Bronchial epithelial cell (primary cell): ENCODE results near the gene MAMDC2. TPM values are rescaled to one million over a fixed set of nuclear protein-coding genes. Genes with fewer than 3 reads are reported as not detected.
A peak's percentile ranks its signal among the peaks of the same experiment; 100 is the strongest.

Source experiments
- DNase-seq: peaks from one replicate; pipeline ENCODE4 v3.0.0-alpha.2; 2010; ENCODE audit warnings: low read depth
- FAIRE-seq: peaks from 2 replicates; lab custom pipeline; 2011; peaks lifted over from hg19 to GRCh38; lab: Jason Lieb, UNC
- H3K27me3 ChIP-seq: 2 replicates; pipeline ENCODE4 v1.5.1; 2011; ENCODE audit warnings: low read length; ENCODE audit not compliant: control insufficient read depth, insufficient read depth
- H3K36me3 ChIP-seq: 2 replicates; pipeline ENCODE4 v1.5.1; 2011; ENCODE audit warnings: low read length; ENCODE audit not compliant: control insufficient read depth, insufficient read depth
- H3K4me3 ChIP-seq: 2 replicates; pipeline ENCODE4 v1.5.1; 2011; ENCODE audit warnings: mild to moderate bottlenecking, low read depth, low read length, control low read depth
- CTCF ChIP-seq: IDR thresholded peaks from 2 replicates; pipeline ENCODE4 v1.5.1; 2011; ENCODE audit warnings: mild to moderate bottlenecking, moderate library complexity, low read length, control low read depth, inconsistent platforms; ENCODE audit not compliant: insufficient read depth, severe bottlenecking
- total RNA-seq: library from RNA; depleted of rRNA; stranded (reverse); fragments of >200 nt; gene quantifications from 2 replicates; pipeline ENCODE4 v1.2.1, GENCODE V29; 2014

The MAMDC2 gene
- total RNA-seq, 1 donor from 2014 or later = 0.53 TPM

GRCh38 chr9:70003901-70004714 lies 39.5 kb upstream of the MAMDC2 start:
- Histone ChIP-seq H3K27me3 (no peaks in the 10 kb centered on the region), H3K36me3 (no peaks in the 10 kb centered on the region), H3K4me3 (no peak overlapping the region)
- FAIRE-seq (no peak), DNase-seq (no peak)
- TF ChIP-seq CTCF = no peak

- no peak for TF ChIP-seq CTCF
- Histone ChIP-seq H3K4me3 (no peak overlapping the region), H3K36me3 (no peaks in the 10 kb centered on the region), H3K27me3 (no peaks in the 10 kb centered on the region)
- no peak for FAIRE-seq
- DNase-seq = no peak
Measured at GRCh38 chr9:70006306-70006705, 37.3 kb upstream of the MAMDC2 start.

GRCh38 chr9:70007831-70008230 lies 35.8 kb upstream of the MAMDC2 start:
- FAIRE-seq (no peak), DNase-seq (peak; percentile 65)
- TF ChIP-seq CTCF = no peak
- no peaks in the 10 kb centered on the region for H3K27me3 ChIP-seq
- no peaks in the 10 kb centered on the region for H3K36me3 ChIP-seq
- no peak overlapping the region for H3K4me3 ChIP-seq

- H3K36me3 ChIP-seq = no peaks in the 10 kb centered on the region
- no peak for DNase-seq
- H3K27me3 ChIP-seq = no peaks in the 10 kb centered on the region
- H3K4me3 ChIP-seq = no peak overlapping the region
- FAIRE-seq = no peak
- TF ChIP-seq CTCF = no peak
Measured at GRCh38 chr9:70010015-70010414, 33.6 kb upstream of the MAMDC2 start.

GRCh38 chr9:70011366-70011765 lies 32.3 kb upstream of the MAMDC2 start:
- DNase-seq (no peak), FAIRE-seq (no peak)
- no peak for TF ChIP-seq CTCF
- Histone ChIP-seq H3K4me3 (no peak overlapping the region), H3K27me3 (no peaks in the 10 kb centered on the region), H3K36me3 (no peaks in the 10 kb centered on the region)
